ENCODE data around the gene USP31.

DNA sequence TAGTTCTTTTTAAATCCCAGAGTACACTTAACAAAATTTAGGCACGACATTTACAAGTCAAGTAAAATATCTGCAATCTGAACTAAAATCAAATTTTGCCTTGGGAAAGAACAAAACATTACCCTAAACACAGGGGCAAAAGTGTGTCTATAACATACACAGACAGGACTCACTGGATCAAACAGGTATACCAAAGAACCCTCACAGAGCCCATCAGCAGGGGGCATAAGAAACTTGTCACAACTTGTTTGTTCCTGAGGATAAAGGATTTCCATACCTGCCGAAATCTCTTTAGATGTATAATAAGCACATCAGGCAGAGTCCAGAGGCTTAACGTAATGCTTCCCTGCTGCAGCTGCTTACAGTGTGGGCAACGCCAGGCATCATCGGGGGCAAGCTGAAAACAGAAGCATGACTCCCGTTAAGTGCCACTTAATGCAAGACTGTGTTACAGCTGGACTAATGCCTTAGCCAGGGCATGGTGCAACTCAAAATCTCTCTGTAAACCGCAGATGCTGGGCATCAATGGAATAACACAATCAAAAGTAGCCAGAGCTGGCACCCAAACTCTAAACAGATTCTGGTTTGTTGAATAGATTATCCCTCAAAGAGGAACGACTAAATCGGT, 67.0 kb downstream of the USP31 start:
- TF ChIP-seq, protein P1, sequence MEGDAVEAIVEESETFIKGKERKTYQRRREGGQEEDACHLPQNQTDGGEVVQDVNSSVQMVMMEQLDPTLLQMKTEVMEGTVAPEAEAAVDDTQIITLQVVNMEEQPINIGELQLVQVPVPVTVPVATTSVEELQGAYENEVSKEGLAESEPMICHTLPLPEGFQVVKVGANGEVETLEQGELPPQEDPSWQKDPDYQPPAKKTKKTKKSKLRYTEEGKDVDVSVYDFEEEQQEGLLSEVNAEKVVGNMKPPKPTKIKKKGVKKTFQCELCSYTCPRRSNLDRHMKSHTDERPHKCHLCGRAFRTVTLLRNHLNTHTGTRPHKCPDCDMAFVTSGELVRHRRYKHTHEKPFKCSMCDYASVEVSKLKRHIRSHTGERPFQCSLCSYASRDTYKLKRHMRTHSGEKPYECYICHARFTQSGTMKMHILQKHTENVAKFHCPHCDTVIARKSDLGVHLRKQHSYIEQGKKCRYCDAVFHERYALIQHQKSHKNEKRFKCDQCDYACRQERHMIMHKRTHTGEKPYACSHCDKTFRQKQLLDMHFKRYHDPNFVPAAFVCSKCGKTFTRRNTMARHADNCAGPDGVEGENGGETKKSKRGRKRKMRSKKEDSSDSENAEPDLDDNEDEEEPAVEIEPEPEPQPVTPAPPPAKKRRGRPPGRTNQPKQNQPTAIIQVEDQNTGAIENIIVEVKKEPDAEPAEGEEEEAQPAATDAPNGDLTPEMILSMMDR (IDR thresholded peaks at IDR 0.05): no peak
- no peak for TF ChIP-seq ZFX (IDR thresholded peaks at IDR 0.05; ENCODE audit: borderline replicate concordance)
